Colon (tissue), 2 donors: ENCODE measurements around the gene CELA1.
"Not testable (repeated sequence)": the region's sequence is repeated elsewhere in the genome, so short reads cannot be mapped to it uniquely, and the experiment has no call there.

Experiments
- FAIRE-seq: peaks from 2 replicates; lab custom pipeline; 2012; peaks lifted over from hg19 to GRCh38; lab: Jason Lieb, UNC
- donor health status: control.
- donor health status: control.

Gene CELA1

DNA sequence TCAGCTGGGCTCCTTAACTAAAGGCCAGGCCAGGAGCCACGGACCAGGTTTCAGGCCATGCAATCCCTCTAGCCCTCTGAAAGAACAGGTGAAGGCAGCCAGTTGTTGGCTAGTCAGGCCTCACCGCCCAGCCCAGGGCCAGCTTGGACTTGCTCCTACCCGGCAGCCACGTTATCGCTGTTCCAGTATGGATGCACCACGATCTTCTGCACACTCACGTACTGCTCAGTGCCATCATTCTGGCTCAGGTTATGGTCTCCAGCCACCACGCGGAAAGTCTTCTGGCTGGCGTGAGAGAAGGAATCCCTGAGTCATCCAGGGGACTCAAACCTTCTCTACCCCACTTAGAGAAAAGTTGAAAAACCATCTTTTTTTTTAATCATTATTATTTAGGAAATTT is 4.1 kb downstream of the CELA1 start:
- FAIRE-seq = no peak

DNA sequence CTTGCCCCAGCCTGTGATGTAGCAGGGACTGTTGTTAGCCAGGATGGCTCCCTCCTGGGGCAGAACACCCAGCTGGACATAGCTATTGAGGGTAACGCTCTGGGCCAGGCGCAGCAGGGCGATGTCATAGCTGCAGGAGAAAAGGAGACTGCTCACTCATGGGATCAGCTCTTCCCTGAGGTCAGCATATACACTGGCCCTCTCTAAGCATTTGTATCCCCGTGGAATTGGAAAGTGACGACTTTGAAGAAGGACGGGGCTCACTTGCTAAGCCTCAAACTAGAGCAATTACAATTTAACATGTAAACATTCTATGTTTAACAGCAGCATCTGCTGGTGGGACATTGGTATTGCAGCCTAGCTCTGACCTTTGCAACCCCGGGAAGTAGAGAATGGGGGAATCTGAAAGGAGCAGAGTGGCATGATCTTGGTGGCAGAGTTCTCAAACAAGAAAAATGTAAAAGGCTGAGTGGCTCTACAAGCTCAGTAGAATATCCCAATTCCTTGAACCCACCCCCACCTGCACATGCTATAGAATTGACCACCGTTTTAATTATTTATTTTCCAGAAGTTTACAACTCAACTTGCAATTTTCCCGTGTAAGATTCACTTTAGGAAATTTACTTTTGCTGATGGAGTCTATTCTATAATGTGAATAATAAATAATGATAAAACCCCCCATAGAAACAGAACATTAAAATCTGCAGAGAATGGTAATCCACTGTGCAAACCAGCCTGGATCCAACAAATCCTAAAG is 5.0 kb downstream of the CELA1 start:
- FAIRE-seq = no peak

DNA sequence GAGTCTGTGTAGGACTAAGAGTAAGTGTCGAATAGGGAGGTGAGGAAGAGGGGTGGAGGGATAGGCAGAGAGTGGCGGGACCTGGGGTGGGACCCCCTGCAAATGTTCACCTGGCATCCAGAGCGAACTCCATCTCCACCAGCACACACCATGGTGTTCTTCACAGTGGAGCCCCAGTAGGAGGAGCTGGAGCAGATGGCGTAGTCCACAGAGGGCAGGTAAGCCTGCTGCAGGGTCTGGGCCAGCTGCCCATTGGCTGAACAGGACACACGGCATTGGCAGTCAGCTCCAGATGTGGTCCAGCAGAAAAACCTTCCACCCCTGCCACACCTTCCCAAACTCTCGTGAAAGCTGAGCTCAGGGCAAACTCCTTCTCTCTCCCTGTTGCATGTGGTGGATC is 6.7 kb downstream of the CELA1 start:
- no peak for FAIRE-seq

DNA sequence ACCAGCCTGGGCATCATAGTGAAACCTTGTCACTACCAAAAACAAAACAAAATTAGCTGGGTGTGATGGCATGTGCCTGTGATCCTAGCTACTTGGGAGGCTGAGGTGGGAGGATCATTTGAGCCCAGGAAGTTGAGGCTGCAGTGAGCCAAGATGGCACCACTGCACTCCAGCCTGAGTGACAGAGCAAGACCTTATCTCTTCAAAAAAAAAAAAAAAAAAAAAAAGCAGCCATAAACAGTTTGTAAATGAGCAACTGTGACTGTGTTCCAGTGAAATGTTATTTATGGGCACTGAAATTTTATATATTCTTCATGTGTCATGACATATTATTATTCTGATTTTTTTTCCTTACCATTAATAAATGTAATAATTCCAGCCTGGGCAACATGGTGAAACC is 9.1 kb downstream of the CELA1 start:
- not testable (repeated sequence) for FAIRE-seq

DNA sequence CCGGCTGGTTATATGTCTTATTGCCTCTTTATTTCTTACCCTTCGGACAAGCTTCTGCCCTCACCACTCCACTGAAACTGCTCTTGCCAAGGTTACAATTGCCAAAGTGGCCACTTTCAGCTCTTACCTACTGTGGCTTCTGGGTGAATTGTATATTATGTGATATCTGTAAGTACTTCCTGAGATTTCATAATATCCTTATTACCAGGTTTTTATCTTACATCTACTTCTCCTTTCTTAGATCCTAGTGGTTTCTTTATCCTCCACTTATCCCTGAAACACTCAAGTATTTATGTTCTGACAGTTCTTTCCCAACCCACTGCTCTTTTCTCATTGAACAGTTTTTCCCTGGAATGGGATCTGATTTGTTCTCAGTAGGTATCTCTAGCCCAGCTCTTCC is 10.5 kb downstream of the CELA1 start:
- FAIRE-seq = no peak

DNA sequence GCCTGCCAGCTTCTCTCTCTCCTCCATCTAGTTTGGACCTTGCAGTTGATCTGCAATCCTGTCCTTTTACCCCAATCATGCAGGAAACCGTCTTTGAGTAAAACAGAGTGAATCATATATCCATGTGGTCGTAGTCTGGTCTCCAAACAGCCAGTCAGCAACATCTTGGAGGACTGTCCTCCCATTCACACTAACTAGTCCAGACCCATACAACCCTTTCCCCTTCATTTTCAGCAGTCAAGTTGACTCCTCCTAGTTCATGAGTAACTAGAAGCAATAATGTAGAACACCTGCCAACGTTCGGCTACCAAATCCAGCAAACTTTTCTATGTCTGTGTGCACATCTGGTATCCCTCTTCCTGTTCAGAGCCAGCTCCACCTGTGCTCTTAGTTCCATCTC is 11.7 kb downstream of the CELA1 start:
- FAIRE-seq = no peak

DNA sequence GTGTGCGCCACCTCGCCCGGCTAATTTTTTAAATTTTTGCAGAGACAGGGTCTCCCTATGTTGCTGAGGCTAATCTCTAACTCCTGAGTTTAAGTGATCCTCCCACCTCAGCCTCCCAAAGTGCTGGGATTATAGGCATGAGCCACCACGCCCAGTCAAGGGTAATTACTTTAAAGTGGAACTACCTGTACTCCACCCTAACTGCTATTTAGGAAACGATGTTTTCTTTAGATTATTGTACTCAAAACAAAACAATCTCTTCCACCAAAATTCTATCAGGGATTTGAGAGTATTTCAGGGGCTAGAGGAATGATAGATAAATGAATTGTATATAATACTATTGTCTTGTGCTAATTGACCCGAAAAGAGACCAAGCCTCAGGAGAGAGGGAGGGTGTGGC is 12.9 kb downstream of the CELA1 start:
- no peak for FAIRE-seq

DNA sequence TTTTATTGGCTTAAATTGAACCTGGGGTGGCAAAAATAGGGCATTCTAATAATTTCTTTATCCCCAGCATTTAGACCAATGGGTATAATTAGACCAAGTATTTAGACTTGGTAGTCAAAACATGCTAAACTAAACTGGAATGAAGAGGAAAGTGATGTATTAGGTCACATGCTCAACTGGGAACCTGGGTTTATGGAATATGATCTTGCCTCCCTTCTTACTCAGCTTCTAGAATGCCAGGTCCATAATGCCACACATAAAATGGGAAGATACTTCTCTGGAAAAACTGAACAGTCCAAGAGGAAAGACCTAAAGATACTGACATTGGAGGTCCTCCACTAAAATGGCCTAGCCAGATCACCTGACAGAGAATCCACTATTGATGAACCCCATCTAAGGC is 16.3 kb downstream of the CELA1 start:
- FAIRE-seq = no peak

DNA sequence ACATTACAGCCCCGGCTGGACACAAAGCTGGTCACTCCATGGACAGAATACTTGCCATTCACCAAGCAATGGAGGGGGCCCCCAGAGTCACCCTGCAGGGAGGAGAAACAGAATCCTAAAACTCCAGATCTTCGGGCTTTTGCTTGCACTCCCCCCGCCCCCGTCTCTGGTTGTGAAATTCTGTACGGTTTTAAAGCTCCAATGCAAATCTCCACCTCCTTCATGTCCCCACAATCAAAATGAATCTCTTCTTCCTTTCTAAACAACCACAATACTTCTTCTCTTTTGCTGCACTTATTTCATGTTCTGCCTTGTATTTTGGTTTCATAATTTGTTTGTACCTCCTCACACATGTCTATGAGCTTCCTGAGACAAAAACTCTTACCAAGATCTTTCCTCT is 16.7 kb downstream of the CELA1 start:
- no peak for FAIRE-seq

DNA sequence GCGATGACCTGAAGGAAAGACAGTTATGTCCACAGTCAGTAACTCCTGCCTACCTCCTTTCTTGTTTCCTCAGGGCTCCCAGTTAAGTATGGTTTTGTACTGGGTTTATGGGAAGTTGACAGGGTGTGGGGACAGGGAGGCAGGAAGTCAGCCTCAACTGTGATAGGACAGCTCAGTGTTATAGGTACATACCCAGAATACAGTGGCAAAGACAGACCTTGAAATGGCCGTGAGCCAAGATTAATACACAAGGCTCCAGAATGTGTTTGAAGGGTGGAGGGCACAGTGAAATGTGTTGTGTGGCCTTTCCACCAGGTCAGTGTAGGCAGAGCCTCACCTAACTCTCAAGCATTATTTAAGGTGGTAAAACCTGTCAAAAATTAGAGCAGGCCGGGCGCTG is 17.9 kb downstream of the CELA1 start:
- no peak for FAIRE-seq

DNA sequence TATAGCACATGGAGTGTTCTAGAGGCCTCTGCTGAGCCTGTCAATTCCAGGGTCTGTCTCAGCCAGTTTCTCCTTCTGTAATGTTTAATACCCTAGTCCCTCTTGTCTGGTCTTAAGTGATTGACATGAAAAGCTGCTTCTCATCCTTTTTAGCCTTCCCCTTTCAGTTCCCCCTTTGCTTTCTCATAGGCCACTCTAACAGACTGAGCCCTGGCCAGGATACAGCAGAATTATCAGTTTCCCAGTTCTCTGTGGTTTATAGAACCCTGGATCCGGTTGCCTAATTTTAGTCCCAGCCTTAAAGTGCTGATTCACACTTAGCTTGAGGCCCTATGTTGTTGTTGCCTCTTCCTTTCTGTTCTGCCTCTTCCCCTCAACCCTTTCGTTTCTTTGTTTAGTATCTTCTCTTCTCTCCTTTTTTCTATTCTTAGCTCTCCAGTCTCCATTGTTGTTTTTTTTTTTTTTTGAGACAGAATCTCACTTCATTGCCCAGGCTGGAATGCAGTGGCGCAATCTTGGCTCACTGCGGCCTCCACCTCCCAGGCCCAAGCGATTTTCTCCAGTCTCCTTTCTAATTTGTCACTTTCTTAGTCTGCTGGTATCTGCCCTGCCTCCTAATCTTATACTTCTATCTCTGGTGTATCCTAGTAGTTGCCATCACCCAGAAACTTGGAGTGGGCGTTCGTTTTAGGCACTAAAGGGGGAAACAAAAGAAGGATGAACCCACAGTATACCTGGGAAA is 19.6 kb downstream of the CELA1 start:
- no peak for FAIRE-seq

DNA sequence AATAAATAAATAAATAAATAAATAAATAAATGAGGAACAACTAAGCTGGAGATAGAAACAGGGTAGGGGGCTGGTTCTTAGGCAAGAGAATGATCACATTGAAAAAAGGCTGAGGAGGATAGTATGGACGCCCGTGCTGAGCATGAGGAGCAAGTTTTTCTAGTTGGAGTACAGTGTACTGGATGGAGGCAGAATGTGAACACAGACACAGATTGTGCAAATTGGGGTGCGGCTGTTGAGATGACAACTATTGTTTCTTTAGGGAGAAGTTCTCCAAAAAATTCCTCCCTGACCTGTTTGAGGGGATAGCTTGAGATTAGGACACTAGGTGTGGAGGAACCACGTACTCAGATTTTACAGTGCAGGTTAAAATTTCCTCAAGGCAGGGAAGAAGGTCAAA is 21.5 kb downstream of the CELA1 start:
- FAIRE-seq = no peak

DNA sequence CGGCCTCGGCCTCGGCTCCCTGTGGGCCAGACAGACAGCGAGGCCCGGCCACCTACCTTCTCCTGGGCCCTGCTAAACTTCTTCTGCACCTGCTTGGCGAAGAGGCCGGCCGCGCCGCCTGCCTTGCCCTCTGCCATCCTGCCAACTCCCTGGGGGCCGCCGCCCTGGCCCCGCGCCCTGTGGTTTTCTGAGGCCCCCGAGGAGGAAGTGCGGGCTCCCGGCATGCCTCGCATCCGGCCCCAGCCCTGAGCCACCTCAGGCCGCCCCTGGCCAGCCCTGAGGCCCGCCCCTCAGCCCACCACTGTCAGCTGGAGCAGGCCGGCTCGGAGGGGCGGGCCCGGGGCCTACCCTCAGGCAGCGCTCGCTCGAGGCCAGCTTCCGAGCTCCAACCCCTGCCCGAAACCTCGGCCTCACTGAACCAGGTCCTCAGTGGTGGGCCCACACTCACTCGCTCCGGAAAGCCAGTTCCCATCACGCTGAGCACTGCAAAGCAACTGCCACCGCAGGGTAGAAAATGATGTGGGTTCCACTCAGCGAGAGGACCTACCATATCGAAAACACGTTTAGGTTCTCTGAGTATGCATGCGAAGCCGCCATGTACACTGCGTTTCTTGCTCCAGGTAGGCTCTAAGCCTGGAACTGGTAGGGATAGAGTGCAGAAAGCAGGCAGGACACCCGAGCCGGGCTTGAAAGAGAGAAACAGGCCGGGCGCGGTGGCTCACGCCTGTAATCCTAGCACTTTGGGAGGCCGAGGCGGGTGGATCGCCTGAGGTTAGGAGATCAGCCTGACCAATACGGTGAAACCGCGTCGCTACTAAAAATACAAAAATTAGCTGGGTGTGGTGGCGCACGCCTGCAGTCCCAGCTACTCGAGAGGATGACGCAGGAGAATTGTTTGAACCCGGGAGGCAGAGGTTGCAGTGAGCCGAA is 22.2 kb downstream of the CELA1 start, which contains the start of gene BIN2:
Gene BIN2, minus strand, starts transcription at position 209 of the 930 bp plus-strand sequence. Its CDS starts 72 bp downstream, at position 137.
- FAIRE-seq = no peak

DNA sequence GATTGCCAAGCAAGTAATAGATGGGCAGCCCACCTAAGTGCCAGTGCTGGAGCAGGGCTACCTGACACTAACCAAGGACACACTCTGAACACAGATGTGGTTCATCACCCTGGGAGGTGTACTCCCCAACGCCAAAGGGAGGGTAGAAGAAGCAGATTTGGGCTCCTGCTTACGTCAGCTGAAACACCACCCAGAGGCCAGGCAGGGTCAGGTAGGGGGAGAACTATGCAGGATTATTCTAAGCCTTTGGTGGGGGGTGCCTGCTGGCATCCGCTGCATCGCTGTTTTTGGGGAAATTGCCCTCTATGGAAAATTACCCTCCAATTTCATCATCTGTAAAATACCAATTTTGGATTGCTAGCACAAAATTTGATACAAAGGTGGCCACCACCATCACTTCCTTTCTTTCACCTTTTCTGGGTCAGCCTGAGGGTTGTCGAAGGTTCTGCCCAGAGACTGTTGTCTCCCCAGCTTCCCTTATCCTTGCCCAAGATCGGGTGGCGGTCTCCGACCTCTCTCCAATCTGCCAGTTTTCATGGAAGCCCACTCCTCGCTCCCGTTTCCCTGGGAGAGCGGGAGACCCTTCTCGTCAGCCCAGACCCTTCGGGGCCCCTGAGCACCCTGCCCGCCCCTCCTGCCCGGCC is 23.0 kb downstream of the CELA1 start:
- FAIRE-seq = no peak

DNA sequence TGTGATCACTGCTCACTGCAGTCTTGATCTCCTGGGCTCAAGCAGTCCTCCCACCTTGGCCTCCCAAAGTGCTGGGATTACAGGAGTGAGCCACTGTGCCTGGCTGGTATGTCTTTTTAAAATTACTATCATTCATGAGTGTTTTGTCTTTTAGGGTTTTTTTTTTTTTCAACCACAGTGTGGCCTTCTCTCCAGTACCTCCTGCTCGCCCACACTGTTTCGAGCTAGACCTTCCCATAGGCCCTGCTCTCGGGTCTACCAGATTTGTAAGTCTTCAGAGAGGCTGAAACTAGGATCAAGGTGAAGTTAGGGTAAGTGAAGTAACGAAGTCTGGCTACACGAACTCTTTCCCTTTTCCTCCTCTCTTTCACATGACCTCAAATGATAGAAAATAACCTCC is 24.0 kb downstream of the CELA1 start:
- FAIRE-seq = no peak

DNA sequence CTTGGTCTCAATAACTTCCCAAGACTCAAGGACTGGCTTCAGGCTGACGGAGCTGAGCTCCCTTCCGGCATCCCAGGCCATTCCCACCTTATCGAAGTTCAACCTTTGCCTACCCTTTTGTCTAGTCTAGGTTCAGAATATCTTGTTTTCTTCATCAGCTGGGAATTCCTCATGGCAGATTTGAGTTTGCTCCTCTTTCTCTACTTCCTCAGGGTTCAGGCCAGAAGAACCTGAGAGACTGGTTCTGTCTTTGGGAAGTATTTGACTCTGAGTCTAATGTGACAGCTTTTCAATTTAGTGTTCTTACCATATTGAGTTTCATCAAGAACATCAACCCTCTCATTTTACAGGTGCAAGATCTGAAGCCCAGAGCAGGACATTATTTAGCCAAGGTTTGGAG is 24.6 kb downstream of the CELA1 start:
- FAIRE-seq = no peak

DNA sequence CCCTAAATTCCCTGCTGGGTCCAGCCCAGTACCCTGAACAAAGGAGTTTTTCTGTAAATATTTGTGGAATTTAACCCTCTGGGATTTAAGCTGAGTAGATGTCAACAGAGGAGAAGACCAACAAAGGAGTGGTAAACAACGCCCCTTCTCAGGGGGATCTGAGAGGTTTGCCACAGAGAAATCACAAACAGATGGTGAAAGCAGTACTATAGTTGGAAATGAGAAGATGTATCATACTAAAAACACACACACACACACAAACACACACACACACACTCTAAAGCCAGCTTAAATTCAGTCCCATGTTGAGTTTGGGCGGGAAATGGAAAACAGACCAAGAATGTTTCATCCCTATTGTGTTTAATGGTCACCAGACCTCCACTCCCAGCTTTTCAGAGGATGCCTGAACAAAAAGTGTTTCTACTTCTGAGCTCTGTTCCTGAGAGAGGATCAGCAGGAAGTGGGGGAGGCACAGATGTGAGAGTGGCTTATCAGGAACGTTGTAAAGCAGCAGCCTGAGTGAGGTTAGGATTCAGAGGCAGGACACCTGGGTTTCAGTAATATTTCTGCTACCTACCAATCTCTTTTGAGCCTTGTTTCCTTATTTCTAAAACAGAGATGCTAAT is 25.7 kb downstream of the CELA1 start:
- no peak for FAIRE-seq

DNA sequence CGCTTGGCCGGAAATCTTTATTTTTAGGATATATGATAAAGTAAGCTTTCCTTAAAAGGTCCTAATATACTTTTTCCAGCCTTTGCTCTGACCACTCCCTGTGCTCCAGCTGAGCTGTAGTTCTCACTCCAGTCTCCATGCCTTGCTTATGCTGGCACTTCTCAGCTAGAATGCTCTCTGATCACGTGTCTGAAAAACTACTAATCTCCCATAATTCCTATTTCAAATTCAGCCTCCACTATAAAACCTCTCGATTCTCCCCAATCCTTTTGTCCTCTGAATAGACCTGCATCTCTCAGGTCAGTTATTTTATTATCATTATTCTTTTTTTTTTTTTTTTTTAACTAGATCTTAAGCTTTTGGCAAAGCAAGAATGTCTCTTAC is 26.2 kb downstream of the CELA1 start:
- FAIRE-seq = no peak

DNA sequence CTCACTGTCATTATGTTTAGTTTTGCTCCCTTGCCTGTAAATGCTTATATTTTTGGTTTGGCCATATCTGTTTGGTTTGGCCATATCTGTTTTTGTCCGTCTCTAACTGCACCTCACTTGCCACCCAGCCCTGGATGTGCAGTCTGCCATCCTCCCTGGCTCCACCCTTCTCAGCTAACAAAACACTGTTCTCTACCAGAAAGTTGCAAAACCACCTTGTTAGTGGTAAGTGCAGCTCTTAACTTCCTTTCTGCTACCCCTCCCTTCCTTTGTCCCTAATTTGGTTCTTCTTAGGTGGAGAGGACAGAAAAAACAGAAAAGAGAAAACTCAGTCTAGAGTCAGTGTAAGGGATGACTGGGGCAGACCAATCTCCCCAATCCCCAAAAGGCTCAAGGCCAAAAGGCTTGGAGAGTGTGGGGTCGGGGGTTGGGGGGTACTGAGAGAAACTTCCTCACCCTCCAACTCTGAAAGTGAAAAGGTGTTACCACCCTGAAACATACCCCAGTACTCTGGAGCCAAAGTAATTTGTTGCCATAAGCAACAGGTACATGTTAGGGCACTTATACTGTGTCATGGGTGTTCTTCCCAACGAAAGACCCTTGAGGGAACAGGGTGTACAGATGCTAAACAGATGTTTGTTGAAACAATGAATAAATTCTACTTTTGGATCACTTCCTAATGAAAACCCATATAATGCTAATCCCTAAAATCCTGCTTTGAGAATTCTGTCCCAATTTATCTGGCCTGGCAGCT is 27.5 kb downstream of the CELA1 start:
- no peak for FAIRE-seq

DNA sequence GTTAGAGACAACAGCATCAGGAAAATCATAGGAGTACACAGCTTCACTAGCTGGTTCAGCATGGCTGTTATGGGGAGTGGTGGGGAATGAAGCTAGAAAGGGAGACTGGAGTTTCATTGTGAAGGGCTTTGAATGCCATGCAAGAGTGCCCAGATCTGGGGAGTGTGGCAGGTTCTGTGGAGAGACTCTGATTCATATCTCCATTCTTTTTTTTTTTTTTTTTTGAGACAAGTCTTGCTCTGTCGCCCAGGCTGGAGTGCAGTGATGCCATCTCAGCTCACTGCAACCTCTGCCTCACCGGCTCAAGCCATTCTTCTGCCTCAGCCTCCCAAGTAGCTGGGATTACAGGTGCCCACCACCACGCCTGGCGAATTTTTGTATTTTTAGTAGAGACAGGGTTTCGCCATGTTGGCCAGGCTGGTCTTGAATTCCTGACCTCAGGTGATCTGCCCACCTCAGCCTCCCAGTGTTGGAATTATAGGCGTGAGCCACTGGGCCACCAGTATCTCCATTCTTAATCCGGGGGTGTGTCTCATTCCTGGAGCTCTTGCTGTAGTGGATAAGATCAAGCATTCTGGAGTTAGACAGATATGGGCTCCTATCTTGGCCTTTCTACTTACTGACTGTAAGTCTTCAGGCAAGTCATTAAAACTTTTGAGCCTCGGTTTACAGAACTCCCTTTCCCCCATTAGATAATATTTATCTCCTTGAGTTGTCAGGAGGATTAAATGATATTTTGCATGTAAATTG is 28.2 kb downstream of the CELA1 start:
- FAIRE-seq = not testable (repeated sequence)
